SKM-1 treated with dmso at 0.1 percent for 144 hours (cell line): ENCODE measurements around the gene HOXA3.

Source experiments
- DNase-seq: peaks from one replicate; lab custom pipeline; 2025; ENCODE audit not compliant: unreplicated experiment; lab: John Stamatoyannopoulos, UW

The HOXA3 gene

GRCh38 chr7:27179503-27180430 lies 27.4 kb upstream of the HOXA3 start:
- DNase-seq = peak; percentile 49

DNA sequence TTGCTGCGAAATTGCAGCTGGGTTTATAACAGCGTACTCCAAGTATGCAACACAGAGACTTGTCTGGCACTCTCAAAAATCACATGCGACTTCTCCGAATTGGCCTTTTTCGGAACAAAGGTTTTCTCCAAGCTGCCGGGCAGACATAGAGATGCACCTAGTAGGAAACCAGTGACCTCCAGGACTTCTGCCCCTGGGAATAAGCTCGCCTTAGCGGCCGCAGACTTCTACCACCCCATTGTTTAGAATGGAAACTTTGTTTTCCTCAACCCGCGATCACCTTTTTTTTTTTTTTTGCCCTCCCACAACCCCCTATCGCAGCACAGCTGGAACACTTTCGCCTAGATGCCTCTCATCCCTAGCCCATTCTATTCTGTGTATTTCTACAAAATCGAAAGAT lies 26.6 kb upstream of the HOXA3 start:
- no peak for DNase-seq

GRCh38 chr7:27178366-27178765 lies 26.0 kb upstream of the HOXA3 start:
- DNase-seq = no peak

- DNase-seq = no peak
Observed at GRCh38 chr7:27177795-27178320, 25.5 kb upstream of the HOXA3 start.

- DNase-seq = no peak
Observed at GRCh38 chr7:27176962-27177794, 24.8 kb upstream of the HOXA3 start.

- no peak for DNase-seq
Observed at GRCh38 chr7:27176524-27176845, 24.1 kb upstream of the HOXA3 start.

DNA sequence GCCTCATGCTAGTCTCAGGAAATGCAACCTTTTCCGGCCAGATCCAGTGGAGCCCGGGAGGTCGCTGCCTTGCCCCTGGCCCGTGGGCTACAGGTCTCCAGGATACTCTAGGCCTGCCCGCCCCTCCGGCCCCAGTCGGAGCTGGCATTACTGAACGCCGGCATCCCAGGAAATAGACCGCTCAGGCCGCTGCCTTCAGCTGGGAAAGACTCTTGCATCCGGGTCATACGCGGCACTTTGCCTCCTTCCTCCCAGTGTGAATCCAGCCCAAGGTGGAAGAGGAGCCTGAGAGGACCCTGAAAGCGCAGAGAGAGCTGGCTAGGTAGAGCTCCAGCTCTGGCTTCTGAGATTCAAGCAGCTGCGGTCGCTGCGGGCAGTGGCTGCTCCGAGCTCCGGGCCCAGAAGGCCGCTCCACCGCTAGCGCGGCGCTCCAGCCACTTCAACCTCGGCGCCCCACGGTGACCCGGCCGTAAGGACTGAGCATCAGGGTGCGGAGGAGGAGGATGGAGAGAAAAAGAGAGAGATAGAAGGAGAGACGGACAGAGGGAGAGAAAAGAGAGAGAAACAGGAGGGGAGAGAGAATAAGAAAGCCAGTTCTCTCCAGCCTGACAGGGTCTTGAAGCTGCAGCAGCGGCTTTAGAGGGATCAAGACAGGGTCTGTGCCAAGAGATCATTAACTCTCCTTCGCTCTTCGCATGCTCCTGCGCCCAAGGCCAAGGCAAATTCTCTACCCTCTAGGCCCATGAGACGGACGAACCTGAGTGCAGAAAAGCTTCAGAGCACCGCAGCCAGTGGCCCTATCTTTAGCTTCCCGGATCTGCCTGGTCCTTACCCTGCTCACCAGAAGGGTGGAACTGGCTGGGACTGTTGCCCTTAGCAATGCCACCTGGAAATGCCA lies 23.5 kb upstream of the HOXA3 start:
- DNase-seq = no peak

GRCh38 chr7:27174874-27175625 lies 22.7 kb upstream of the HOXA3 start:
- DNase-seq = no peak

- no peak for DNase-seq
Observed at GRCh38 chr7:27173956-27174873, 21.8 kb upstream of the HOXA3 start, which contains the start of gene HOXA10. Gene HOXA10, minus strand, starts transcription at chr7:27174320. Its CDS starts 14 bp downstream, at chr7:27174306.

DNA sequence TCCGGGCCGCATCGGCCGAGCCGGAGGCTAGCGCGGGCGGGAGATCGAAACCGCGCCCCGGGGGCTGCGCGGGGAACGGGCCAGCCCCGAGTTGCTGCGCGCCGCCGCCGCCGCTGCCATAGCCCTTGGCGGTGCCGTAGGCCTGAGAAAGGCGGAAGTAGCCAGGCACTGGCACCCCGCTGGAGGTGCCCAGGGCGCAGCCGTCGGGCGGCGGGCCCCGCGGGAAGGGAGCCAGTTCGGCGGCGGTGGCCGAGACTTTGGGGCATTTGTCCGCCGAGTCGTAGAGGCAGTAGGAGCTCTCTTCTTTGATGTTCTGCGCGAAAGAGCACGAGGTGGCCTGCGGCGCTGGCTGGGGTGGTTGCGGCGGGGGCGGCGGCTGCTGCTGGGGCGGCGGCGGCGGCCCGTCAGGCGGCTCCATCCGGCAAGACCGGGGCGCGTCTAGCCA lies 21.1 kb upstream of the HOXA3 start:
- DNase-seq = peak; percentile 38

GRCh38 chr7:27172823-27173510 lies 20.6 kb upstream of the HOXA3 start:
- DNase-seq = no peak

DNA sequence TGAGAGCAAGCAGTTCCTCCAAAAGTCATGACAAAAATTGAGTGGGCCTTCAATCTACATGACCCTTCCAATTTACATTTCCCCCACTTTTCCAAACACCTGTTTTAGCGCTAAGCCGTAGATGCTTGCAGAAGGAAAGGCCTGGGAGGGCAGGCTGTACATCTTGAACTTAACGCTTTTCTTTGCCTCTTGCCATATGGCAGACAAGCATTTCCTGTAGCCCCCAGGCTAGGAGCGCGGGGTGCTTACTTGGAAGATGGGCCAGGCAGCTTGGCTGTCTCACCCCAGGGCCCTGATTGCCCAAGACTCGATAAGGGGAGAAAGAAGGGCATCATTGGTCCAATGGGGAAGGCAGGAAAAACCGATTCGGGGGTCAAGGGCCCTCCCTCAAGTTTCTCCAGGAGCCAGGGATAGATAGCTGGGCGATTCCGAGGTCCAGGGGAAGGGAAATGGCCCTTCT lies 20.0 kb upstream of the HOXA3 start:
- no peak for DNase-seq

GRCh38 chr7:27171637-27172314 lies 19.4 kb upstream of the HOXA3 start:
- peak; percentile 30 for DNase-seq

GRCh38 chr7:27171325-27171636 lies 18.9 kb upstream of the HOXA3 start:
- no peak for DNase-seq

GRCh38 chr7:27170426-27171324 lies 18.3 kb upstream of the HOXA3 start:
- no peak for DNase-seq

DNA sequence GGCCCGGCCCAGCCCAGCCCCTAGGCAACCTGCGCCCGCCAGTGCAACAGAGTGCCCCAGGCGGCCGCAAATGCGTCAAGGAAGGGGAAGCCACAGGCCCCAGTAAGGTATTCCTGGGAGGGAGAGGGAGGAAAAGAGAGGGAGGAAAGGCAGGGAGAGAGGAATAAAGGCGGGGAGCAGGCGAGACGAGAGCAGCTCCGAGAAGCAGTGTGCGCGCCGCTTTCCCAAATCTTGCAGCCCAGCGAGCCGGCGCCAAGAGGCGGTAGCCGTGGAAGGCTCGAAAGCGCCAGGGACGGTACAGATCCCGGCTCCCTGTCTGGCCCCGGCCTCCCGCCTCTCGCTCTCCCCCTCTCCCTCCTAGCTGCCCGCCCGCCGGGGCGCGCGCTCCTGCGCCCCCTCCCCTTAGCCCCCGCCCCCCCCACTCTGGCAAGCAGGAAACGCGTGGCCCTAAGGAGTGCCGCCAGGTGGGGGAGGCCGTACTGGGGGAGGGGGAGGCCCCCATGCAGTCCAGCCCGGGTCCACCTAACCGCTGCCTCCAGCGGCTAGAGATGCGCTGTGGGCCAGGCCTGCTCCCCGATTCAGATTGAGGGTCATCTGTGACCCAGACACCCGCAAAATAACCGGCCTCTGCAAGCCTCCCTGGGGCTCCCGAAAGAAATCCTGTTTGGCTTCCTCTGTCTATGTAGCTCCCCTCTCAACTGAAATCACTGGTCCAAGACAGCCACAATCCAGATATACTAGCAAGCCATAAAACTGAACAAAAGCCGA lies 17.5 kb upstream of the HOXA3 start:
- no peak for DNase-seq
